Fibroblast of skin of left biceps (primary cell): Measurements from ENCODE around the gene SECISBP2L.

ENCODE experiments used
- DNase-seq, 2 experiments: peaks; one replicate each; pipeline ENCODE4 v3.0.0-alpha.2; 2013; ENCODE audit warnings: low read depth in 2 of 2

SECISBP2L gene

DNA sequence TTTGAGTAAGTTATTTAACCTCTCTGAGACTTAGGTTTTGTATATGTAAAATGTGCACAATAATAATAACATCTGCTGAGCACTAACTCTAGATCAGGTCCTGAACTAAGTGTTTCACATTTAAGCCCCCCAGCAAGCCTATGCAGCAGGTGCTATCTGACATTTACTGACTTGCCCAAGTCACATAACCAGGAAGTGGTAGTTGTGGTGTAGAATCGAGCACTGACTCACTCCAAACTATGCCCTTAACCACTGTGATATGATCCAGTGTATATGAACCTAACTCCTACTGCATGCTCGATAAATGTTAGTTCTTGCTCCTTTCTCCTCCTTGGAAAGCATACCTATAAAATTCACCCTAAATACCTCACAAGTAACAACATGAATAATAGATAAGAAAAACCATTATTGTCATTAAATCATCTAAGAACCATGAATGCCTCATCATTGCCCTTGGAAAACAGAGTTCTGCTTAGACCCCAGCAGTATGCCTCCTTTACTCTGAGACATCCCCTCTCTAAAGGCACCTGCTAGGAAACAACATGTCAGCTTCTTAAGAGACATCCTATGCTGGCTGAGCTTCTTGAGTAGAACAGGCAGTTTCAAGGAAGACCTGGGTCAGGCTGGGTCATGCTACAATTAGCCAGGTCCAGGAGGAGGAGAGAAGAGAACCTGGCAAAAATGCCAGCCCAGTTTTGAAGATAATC lies 79.5 kb downstream of the SECISBP2L start:
- no peak for DNase-seq

DNA sequence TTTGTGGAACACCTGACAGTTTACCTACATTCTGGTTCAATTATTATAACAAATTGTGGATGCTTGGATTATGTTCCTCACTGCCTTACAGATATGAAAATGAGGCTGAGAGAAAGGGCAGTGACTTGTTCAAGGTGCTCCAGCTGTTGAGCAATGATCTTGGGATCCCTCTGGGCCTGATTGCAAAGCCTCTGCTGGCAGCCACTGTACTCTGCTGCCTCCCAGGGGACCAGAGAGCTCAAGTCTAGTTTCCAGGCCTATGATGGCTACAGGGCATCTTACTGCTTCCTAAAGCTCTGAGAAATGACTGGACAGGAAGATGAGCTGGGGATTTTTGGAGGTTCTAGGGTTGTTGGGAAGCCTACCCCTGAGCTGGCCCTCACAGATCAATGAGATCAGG lies 80.3 kb downstream of the SECISBP2L start:
- DNase-seq: no peak

DNA sequence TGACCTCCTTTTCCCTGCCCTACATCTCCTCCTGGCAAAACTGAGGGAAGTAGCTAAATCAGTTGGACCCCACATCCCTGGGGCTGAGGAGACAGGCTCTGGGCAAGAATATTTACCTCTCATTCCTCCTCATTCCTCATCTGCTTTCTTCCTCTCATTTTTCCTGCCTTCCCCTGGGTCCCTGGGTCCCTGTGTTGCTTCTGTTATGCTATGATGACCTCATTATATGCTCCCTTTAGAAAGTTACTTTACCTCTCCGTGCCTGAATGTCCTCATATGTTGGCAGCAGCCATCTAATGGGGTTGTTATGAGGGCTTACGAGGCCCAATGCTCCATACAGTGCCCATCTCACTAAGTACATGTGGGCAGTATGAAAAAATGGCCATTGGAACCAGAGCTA lies 81.3 kb downstream of the SECISBP2L start:
- no peak for DNase-seq

DNA sequence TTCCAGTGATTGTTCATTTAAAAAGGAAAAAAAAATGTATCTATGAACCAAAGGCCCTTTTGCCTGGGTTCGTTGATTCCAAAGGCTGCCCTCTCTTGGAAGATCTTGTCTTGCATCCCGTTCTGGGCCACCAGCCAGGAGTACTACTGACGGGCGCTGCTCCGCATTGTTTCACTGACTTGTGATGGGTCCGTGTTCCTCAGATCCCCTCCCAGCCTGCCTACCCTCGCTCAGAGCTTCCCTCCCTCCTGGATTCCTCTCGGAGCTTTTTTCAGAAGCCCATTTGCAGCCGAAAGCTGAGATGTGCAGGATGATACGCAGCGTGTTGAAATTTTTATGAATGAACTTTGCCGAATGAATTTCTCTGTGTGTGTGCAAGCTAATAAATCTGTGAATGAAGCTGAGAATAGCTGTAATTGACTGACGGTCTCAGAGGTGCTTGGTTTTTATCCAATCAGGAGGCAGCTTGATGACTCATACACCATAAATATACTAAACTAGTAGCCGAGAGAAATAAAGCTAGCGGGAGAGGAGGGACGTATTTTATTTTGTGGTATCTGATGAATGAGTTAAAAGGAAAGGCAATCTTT lies 82.6 kb downstream of the SECISBP2L start, which contains the start of gene SHC4:
SHC4 (minus strand) TSS at position 396 of the 590 bp plus-strand sequence. CDS start 904 bp downstream, outside the sequence.
- peak; percentile 73 to 78 for DNase-seq

DNA sequence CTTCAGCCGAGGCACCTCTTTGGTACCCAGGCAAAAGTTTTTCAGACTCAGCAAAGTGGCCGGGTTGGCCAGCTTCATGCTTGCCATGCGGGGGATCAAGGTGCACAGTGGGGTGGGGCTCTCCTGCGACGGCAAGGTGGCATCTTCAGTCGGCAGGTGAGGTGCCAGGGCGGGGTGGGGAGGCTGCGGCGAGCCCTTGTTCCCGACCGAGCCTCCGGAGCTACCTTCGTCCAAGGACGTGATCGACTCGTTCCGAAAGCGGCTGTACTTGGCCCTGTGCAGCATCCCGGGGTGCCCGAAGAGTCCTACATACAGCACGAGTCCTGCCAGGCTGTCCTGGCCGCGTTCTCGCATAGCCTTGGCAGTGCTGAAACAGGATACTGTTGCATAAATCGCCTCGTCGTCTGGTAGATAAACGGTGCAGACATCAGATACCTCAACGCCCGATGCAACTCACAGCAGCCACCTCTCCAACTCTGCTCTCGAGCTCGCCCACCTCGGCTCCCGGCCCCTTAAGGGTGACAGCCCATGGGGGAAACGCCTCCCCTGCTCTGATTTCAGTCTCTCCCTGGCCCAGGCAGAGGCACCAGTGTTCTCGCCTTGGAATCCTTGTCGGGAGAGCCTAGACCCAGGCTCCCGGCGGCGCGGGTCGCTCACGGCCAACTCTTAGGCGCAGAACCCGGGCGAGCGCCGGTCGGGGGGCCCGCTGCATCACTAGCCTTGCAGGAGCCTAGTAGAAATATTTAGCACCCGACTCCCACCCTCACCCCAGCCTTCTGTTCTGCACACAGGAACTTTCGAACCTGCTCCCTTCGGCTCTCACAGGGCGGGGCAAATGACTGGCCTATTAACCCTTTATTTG lies 83.4 kb downstream of the SECISBP2L start:
- no peak for DNase-seq

DNA sequence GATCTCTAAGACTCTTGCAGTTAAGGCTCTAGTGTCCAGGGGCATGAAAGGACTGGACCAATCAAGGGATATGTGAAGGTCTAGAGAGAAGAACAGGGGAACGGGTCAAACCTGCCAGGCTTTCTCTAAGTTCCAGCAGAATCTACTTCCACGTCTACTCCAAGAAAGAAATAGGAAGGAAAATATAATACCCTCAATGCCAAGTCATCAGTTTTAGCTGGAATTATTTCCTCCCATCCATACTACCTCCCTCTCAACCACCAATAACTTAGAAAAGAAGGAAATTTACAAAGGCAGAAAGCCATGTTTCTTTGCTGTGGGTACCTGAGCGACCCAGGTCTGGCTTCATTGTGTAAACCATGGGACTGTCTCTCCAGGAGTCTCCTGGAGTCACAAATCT lies 90.3 kb downstream of the SECISBP2L start:
- DNase-seq: no peak

DNA sequence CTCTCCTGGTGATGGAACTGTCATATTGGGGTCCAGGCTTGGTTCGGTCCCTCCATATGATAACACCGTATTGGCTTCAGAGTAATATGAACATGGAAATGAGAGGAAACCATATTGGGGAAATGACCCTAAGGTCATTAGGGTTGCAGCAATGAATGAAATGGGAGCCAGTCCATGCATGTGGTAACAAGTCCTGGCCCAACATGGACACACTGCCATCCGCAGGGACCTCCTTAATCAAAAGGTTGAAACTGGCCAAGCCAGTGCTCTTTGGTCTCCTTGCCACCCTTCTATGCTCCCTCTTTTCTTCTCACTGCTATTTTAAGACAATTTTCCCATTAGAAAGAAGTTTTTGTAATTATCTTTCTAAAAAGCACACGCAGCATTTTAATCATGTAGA lies 90.9 kb downstream of the SECISBP2L start:
- no peak for DNase-seq

DNA sequence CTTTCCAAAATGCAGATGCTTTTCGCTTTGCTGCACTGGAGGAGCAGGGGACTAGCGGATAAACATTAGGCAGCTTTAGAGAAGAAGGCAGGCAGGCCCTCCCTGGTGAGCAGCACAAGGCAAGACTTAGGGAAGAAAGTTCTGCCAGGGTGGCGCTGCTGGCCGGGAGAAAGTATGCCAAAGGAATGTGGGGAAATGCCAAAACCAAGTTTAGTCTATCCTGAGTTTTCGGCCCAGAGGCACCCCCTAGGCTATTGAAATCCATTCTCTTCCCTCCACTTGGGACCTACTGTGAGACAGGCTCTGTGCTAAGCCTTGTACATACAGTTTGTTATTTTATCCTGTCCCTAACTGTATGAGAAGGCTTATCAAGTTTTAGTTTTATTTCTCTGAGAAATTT lies 91.7 kb downstream of the SECISBP2L start:
- DNase-seq: no peak

DNA sequence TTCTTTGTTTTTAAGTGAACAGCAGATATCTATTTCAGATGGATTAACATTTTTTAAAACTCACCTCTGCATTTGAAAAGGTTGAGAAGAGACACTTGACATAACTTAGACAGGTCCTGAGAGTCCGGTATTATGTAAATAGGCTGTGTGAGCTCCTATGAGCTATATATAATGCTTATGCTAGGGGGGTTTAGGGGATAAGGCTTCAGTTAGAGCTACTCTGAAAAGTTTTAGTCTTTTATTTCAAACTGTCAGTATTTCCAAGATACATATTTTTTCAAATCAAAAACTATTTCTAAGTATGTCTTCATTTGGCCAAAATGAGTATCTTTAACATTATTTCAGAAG lies 99.4 kb downstream of the SECISBP2L start:
- no peak for DNase-seq

DNA sequence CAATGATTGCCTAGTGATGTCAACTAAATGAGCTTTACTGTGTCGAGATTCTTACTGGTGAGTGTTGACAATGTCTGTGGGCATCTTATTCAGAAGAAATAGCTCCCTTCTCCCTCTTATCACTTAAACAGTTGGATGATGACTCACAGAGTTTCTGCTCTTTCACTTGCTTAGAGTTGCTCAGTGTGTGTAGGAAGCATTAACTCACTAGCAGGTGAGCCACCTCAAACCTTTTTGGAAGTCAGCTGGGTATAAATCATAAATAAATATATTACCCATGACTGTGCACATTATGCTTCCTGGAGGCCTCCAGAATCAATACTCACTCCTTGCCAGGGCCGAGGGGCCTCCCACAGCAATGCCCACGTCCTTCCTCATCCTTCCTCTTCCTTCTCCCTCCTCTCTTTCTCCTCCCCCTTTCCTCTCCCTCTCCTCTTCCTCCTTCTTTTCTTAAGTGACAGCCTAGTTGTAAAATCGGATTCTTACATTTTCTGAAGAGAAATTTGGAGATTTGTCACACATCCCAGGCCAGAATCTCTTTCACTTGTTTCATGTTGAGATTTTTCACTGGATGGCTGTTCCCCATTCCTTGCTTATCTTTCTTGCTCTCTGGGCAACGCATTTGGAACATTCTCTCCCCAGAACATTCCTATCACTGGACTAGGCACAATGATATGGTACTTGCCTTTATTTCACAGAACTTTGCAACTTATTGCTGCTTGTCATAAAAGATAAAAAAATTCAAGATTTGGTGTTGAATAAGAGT lies 100.0 kb downstream of the SECISBP2L start:
- DNase-seq: no peak

DNA sequence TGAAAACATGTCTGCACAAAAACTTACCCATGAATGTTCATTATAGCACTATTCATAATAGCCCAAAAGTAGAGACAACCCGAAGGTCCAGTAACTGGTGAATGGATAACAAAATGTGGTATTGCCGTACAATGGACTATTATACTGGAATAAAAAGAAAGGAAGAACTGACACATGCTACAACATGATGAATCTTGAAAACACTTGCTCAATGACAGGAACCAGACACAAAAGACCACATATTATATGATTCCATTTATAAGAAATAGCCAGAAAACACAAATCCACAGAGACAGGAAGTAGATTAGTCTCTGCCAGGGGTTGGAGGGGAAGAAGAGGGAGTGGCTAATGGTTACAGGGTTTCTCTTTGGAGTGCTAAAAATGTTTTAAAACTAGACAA lies 100.9 kb downstream of the SECISBP2L start:
- DNase-seq: no peak

DNA sequence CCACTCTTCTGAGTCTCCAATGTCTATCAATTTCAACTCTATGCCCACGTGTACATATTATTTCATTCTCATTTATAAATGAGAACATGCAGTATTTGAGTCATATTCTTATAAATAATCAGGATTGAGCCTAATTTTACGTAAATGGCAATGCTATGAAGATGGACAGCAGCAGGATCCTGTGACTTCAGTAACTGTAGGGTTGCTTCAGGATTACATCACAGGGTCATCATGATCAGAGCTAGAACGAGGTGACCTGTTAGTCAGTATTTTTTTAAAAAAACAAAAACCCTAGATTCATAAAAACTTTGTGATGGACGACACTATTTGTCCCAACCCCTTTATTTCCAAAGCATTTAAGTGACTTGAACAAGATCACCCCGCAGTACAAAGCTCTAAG lies 104.3 kb downstream of the SECISBP2L start:
- DNase-seq: no peak

DNA sequence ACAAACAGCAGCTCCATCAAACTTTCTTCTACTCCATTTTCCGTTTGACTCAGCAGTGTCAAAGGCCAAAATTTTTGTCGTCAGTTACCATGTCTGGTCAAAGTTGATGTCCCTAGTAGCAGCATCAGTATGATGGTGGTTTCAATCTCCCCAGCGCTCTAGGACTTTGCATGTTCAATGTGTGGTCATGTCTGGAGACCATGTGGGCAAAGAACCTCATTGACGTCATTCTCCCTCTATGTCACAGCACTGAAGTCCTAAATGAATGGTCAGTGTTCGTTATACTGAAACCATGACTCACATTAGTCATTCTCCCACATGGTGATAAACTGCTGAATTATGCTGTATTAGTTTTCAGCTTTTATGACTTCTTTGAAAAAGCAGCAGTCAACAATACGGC lies 105.7 kb downstream of the SECISBP2L start:
- DNase-seq: peak; percentile 62 to 70

DNA sequence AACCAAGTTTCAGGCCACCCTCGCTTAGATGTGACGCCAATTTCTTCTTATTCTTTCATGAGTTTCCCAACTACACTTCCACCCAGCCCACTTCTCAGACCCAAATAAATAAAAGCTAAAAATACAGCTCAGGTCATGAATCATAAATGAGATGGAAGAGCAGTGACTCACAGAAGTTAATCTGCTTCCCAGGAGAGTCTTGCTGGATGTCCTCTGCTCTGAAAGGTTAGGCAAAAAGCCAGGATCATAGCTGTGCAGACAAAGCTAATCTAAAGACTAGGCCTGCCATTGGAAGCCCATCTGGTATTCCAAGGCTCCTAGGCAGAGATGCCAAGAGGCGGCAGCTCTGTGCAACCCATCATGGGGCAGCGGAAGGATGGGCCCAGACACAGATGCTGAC lies 106.6 kb downstream of the SECISBP2L start:
- peak; percentile 87 to 91 for DNase-seq
